Cardiac muscle cell (in vitro differentiated cells and primary cell): ENCODE measurements around the gene VAPB. TPM values are rescaled to one million over a fixed set of nuclear protein-coding genes. Genes with fewer than 3 reads are reported as not detected.

ENCODE experiments used
- DNase-seq, 2 donors: peaks; one replicate each; pipeline versions ENCODE4 v3.0.0 to v3.0.0-alpha.2; 2010 to 2017; ENCODE audit warnings: low read depth in 1 of 2, low spot score in 1 of 2
- H3K27ac ChIP-seq: fragments of 200-600 bp; sonication (generic); 2 replicates; pipeline ENCODE4 v1.5.1; 2016
- H3K27me3 ChIP-seq: fragments of 200-600 bp; sonication (generic); 2 replicates; pipeline ENCODE4 v1.6.0; 2016; ENCODE audit warnings: control low read depth
- H3K36me3 ChIP-seq: fragments of 200-600 bp; sonication (generic); 2 replicates; pipeline ENCODE4 v1.5.1; 2016; ENCODE audit warnings: control low read depth
- H3K4me1 ChIP-seq: fragments of 200-600 bp; sonication (generic); 2 replicates; pipeline ENCODE4 v1.8.1; 2017; ENCODE audit warnings: low read depth, mild to moderate bottlenecking, mixed run types
- H3K4me3 ChIP-seq: fragments of 200-600 bp; sonication (generic); 2 replicates; pipeline ENCODE4 v1.5.1; 2016; ENCODE audit warnings: mild to moderate bottlenecking
- H3K9me3 ChIP-seq: fragments of 200-600 bp; sonication (generic); 2 replicates; pipeline ENCODE4 v1.5.1; 2017; ENCODE audit warnings: low read depth, mild to moderate bottlenecking, control low read depth
- polyA plus RNA-seq: library from polyadenylated mRNA; unstranded; fragments of >200 nt; fragmentation: Nextera tagmentation; extraction: Ambion mirVana; gene quantifications from 2 replicates; pipeline ENCODE4 v1.2.1, GENCODE V29; 2016
- total RNA-seq: library from RNA; depleted of rRNA; stranded (reverse); fragments of >200 nt; gene quantifications from 2 replicates; pipeline ENCODE4 v1.2.3, GENCODE V29; 2016
- TF ChIP-seq, protein P1 (sequence below): IDR thresholded peaks from 2 replicates; pipeline ENCODE4 v1.5.1; 2012; ENCODE audit warnings: low read depth, mild to moderate bottlenecking, low read length

VAPB gene
- total and polyA plus RNA-seq, 2 experiments from 2014 or later: 9.7 to 55.1 TPM

DNA sequence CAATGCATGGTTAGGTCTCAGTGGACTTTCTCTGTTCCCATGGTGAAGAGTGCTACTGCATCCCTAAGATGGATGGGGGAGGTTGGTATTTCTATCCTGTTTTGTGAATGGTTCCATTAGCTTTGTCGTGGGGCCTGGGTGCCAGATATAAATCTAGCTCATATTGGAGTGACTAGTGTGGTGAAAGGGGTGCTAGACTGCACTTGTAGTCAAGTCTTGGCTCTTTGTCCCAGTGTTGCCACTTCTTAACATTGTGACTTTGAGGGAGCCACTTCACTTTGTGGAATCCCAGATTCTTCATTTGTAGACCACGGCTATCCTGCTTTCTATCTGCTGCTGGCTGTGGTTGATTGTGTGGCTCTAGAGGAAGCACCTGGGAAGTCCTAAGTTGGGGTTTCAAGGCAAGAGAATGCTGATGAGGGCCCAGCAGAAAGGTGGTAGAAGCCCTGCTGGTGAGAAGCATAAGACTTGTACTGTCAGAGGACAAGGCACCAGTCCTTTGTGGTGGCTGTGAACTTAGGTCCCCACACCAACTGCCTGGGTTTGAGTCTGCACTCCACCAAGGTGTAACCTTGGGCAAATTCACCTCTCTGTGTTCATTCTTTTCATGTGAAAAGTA, 44.1 kb downstream of the VAPB start:
- H3K4me3 ChIP-seq: no peak overlapping the region
- no peaks in the 10 kb centered on the region for H3K9me3 ChIP-seq
- peaks cover 2% of the 10 kb centered on the region for H3K36me3 ChIP-seq
- no peak overlapping the region for H3K27ac ChIP-seq
- no peak for DNase-seq
- no peaks in the 10 kb centered on the region for H3K27me3 ChIP-seq
- TF ChIP-seq, protein P1, sequence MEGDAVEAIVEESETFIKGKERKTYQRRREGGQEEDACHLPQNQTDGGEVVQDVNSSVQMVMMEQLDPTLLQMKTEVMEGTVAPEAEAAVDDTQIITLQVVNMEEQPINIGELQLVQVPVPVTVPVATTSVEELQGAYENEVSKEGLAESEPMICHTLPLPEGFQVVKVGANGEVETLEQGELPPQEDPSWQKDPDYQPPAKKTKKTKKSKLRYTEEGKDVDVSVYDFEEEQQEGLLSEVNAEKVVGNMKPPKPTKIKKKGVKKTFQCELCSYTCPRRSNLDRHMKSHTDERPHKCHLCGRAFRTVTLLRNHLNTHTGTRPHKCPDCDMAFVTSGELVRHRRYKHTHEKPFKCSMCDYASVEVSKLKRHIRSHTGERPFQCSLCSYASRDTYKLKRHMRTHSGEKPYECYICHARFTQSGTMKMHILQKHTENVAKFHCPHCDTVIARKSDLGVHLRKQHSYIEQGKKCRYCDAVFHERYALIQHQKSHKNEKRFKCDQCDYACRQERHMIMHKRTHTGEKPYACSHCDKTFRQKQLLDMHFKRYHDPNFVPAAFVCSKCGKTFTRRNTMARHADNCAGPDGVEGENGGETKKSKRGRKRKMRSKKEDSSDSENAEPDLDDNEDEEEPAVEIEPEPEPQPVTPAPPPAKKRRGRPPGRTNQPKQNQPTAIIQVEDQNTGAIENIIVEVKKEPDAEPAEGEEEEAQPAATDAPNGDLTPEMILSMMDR: no peak
- H3K4me1 ChIP-seq: no peaks in the 10 kb centered on the region

DNA sequence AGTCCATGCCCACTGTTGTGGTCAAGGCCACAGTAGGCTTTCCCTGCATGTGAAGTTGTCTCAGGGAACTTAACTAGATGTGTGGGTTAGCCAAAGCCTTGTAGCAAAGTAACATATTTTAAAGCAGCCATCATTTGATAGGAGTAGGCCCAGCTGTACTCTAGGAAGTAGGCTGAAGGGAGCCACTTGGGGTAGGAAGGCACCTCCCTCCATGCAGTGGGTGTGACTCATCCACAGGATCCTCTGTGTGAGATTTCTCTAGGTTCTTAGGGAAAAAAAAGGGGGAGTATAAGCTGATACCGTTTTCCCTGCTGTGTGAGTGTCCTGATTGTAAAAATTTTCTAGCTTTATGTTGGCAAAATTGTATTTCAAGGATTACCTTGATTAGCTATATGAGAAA, 44.7 kb downstream of the VAPB start:
- no peak overlapping the region for H3K4me3 ChIP-seq
- H3K27ac ChIP-seq: no peak overlapping the region
- TF ChIP-seq, protein P1: no peak
- DNase-seq: peak in 1 of 2 donors; percentile 83
- peaks cover 2% of the 10 kb centered on the region for H3K36me3 ChIP-seq
- H3K9me3 ChIP-seq: no peaks in the 10 kb centered on the region
- peaks cover 2% of the 10 kb centered on the region for H3K4me1 ChIP-seq
- no peaks in the 10 kb centered on the region for H3K27me3 ChIP-seq

DNA sequence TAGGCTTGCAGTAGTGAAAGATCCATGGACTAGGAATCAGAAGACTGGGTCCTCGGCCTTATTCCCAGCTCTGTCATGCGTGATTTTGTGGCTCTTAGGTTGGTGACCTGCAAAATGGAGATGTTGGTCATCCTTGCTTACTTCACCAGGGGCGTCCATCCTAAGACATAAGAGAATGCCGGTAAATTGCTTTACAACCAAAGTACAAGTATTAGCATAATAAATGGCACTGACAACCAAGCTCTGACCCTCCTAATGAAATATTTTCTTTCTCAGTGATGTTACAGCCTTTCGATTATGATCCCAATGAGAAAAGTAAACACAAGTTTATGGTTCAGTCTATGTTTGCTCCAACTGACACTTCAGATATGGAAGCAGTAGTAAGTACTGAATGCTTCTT, 45.3 kb downstream of the VAPB start:
- no peaks in the 10 kb centered on the region for H3K27me3 ChIP-seq
- no peak for DNase-seq
- H3K36me3 ChIP-seq: peaks cover 2% of the 10 kb centered on the region
- H3K4me1 ChIP-seq: peaks cover 8% of the 10 kb centered on the region
- no peak overlapping the region for H3K4me3 ChIP-seq
- no peak overlapping the region for H3K27ac ChIP-seq
- TF ChIP-seq, protein P1: no peak
- no peaks in the 10 kb centered on the region for H3K9me3 ChIP-seq

DNA sequence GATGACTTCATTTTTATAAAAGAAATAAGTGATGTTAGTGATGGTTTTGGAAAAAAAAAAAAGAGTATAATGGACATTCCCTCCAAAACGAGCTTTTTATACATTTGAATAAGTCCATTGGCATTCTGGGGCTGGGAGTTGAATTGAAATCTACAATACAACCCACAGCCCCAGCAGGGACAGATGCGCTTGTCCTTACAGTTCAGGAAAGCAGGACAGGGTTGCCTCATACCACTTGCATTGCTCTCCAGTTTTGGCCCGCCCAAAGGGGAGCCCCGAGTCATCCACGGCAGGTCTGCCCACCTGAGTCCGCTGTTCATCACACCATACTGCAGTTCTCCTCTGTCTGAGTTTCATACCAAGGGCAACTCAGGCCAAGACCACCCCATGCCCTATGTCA, 46.2 kb downstream of the VAPB start:
- Histone ChIP-seq H3K27me3 (no peaks in the 10 kb centered on the region), H3K9me3 (no peaks in the 10 kb centered on the region), H3K4me3 (no peak overlapping the region), H3K27ac (no peak overlapping the region), H3K4me1 (peaks cover 10% of the 10 kb centered on the region), H3K36me3 (peaks cover 2% of the 10 kb centered on the region)
- DNase-seq: no peak
- TF ChIP-seq, protein P1: no peak

DNA sequence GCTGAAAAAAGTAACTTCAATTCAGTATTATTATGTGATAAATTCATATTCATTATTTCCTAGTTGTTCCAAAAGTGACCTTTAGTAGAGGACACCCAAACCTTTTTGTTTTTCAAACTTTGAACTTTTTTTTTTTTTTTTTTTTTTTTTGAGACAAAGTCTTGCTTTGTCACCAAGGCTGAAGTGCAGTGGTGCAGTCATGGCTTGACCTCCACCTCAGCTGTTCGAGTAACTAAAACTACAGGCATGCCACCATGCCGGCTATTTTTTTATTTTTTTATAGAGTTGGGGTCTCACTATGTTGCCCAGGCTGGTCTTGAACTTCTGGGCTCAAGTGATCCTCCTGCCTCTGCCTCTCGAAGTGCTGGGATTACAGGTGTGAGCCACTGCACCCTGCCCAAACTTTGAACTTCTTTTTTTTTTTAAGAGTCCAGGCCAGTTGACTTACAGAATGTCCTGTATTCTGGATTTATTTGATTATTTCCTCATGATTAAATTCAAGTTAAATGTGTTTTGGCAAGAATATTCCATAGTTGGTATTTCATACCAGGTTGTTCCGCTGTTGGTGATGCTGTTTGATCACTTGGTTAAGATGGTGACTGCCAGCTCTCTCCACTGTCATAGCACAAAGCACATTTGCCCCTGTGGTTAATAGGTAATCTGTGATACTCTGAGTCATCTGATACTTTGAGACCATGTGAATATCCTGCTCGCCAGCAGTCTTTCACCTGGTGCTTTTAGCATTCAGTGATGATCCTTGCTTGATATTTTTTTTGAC, 48.0 kb downstream of the VAPB start:
- Histone ChIP-seq H3K4me1 (peaks cover 10% of the 10 kb centered on the region), H3K27me3 (no peaks in the 10 kb centered on the region), H3K27ac (no peak overlapping the region), H3K9me3 (no peaks in the 10 kb centered on the region), H3K36me3 (peaks cover 2% of the 10 kb centered on the region), H3K4me3 (no peak overlapping the region)
- TF ChIP-seq, protein P1: no peak
- DNase-seq: no peak
